ENCODE results near the gene IGSF21.

- no peak for TF ChIP-seq ZFP3 (CRISPR knock-in tag; IDR thresholded peaks at IDR 0.05)
- no peak for TF ChIP-seq ZC3H10 (CRISPR knock-in tag; IDR thresholded peaks at IDR 0.05)
- TF ChIP-seq ZNF8 (CRISPR knock-in tag; IDR thresholded peaks at IDR 0.05), result no peak
- TF ChIP-seq ZFP30 (CRISPR knock-in tag; IDR thresholded peaks at IDR 0.05), result no peak
- TF ChIP-seq CREB5 (CRISPR knock-in tag; IDR thresholded peaks at IDR 0.05; ENCODE audit: low read depth), result no peak
- no peak for TF ChIP-seq PPARA (CRISPR knock-in tag; IDR thresholded peaks at IDR 0.05; ENCODE audit: borderline replicate concordance)
- TF ChIP-seq PATZ1 (CRISPR knock-in tag; IDR thresholded peaks at IDR 0.05; ENCODE audit: borderline replicate concordance), result no peak
- TF ChIP-seq RARB (CRISPR knock-in tag; IDR thresholded peaks at IDR 0.05), result no peak
- no peak for TF ChIP-seq CSRNP3 (CRISPR knock-in tag; IDR thresholded peaks at IDR 0.05)
- TF ChIP-seq CSDC2 (CRISPR knock-in tag; IDR thresholded peaks at IDR 0.05), result no peak
These were observed 163.7 kb downstream of the IGSF21 start for GRCh38 chr1:18271336-18271735.

Data from SK-N-SH treated with all-trans-retinoic acid at 6 μM for 48 hours (cell line).